HepG2 (cell line): ENCODE measurements around the gene RPEL1. TPM values are rescaled to one million over a fixed set of nuclear protein-coding genes. Genes with fewer than 3 reads are reported as not detected.
"Not testable (repeated sequence)": the region's sequence is repeated elsewhere in the genome, so short reads cannot be mapped to it uniquely, and the experiment has no call there.

Experiments used
- ATAC-seq: fragments of 200-7000 bp; cut with Tn5 transposase; 3 replicates; pipeline ENCODE4 v1.9.1; 2020; ENCODE audit warnings: mild to moderate bottlenecking, moderate library complexity
- BruUV-seq: library from RNA; stranded (reverse); fragments of 400-500 nt; replicated peaks from 2 replicates; lab custom pipeline; 2021; lab: Mats Ljungman, UMichigan
- CTCF ChIA-PET: fragments of 300-600 bp; formaldehyde crosslinking; extraction: SDS; loops from one replicate; lab custom pipeline; 2021; ENCODE audit warnings: low total read pairs, inconsistent platforms, low intra/inter-chr PET ratio; lab: Yijun Ruan, JAX
- POLR2A ChIA-PET: fragments of 350-600 bp; sonication (Branson Sonifier 250); formaldehyde crosslinking; loops from one replicate; lab custom pipeline; 2020; ENCODE audit warnings: antibody characterized with exemption, inconsistent platforms; lab: Yijun Ruan, JAX
- DNase-seq: peaks from one replicate; pipeline ENCODE4 v3.0.0-alpha.2; 2015; ENCODE audit warnings: low spot score
- FAIRE-seq: peaks from 3 replicates; lab custom pipeline; 2011; peaks lifted over from hg19 to GRCh38; lab: Jason Lieb, UNC
- H2AFZ ChIP-seq: one replicate; pipeline ENCODE4 v1.6.1; 2011; ENCODE audit warnings: low read length, inconsistent platforms
- H3K27ac ChIP-seq: fragments of 300-600 bp; 3 replicates; pipeline ENCODE4 v1.8.0; 2011; ENCODE audit warnings: mixed run types, mild to moderate bottlenecking, mixed read lengths, low read length, inconsistent platforms; ENCODE audit not compliant: insufficient read depth; ENCODE audit errors: extremely low read length
- H3K27me3 ChIP-seq, 2 experiments: fragments of 200-600 bp in 1 of 2; 2 replicates in 1 of 2; 3 replicates in 1 of 2; pipeline versions ENCODE4 v1.6.0 to v1.8.0; 2011; ENCODE audit warnings: low read length in 2 of 2, mild to moderate bottlenecking in 2 of 2, moderate library complexity in 2 of 2, inconsistent platforms in 1 of 2; ENCODE audit not compliant: insufficient read depth in 2 of 2, control insufficient read depth in 1 of 2
- H3K36me3 ChIP-seq, 2 experiments: fragments of 200-600 bp in 1 of 2; replicated peaks in 1 of 2; 2 replicates in 1 of 2; 3 replicates in 1 of 2; pipeline versions ENCODE4 v1.5.1 to v1.8.0; 2011; ENCODE audit warnings: low read length in 2 of 2, inconsistent platforms in 1 of 2; ENCODE audit not compliant: insufficient read depth in 2 of 2, control insufficient read depth in 1 of 2
- H3K4me1 ChIP-seq: 2 replicates; pipeline ENCODE4 v1.5.1; 2012; ENCODE audit warnings: low read length, inconsistent platforms; ENCODE audit not compliant: insufficient read depth
- H3K4me2 ChIP-seq: 2 replicates; pipeline ENCODE4 v1.6.0; 2011; ENCODE audit warnings: low read depth, low read length, inconsistent platforms
- H3K4me3 ChIP-seq, 3 experiments: fragments of 200-600 bp in 1 of 3; sonication (generic), shearing (Covaris generic) in 1 of 3; replicated peaks in 1 of 3; 2 replicates each; pipeline ENCODE4 v1.5.1; 2011 to 2016; ENCODE audit warnings: low read length in 3 of 3, inconsistent platforms in 2 of 3, low read depth in 2 of 3, mild to moderate bottlenecking in 2 of 3, control low read depth in 1 of 3, mixed read lengths in 1 of 3; ENCODE audit not compliant: insufficient read depth in 1 of 3
- H3K79me2 ChIP-seq: one replicate; pipeline ENCODE4 v1.6.1; 2011; ENCODE audit warnings: low read length, inconsistent platforms; ENCODE audit not compliant: insufficient read depth
- H3K9ac ChIP-seq: 2 replicates; pipeline ENCODE4 v1.6.0; 2011; ENCODE audit warnings: mild to moderate bottlenecking, low read depth, low read length, inconsistent platforms; ENCODE audit not compliant: insufficient read depth
- H3K9me3 ChIP-seq: 2 replicates; pipeline ENCODE4 v1.5.1; 2012; ENCODE audit warnings: mild to moderate bottlenecking, low read length
- H4K20me1 ChIP-seq: 2 replicates; pipeline ENCODE4 v1.6.0; 2011; ENCODE audit warnings: inconsistent platforms, mild to moderate bottlenecking, low read length, moderate library complexity; ENCODE audit not compliant: insufficient read depth
- CBX5 ChIP-seq: sonication (generic); formaldehyde crosslinking; IDR thresholded peaks from 2 replicates; pipeline ENCODE4 v1.4.0; 2020; ENCODE audit warnings: missing genetic modification reagents, borderline replicate concordance
- CEBPZ ChIP-seq: IDR thresholded peaks from 2 replicates; pipeline ENCODE4 v1.6.1; 2012; ENCODE audit warnings: low read length, improper control_type of control experiment
- MYPOP ChIP-seq: sonication (generic); formaldehyde crosslinking; IDR thresholded peaks from 2 replicates; pipeline ENCODE4 v1.8.1; 2023; ENCODE audit warnings: mild to moderate bottlenecking, moderate library complexity, missing genetic modification reagents
- POGK ChIP-seq: sonication (generic); formaldehyde crosslinking; conservative IDR thresholded peaks from 2 replicates; pipeline ENCODE4 v1.8.0; 2022; ENCODE audit warnings: mild to moderate bottlenecking, moderate library complexity, missing genetic modification reagents
- TGIF2 ChIP-seq: IDR thresholded peaks from 2 replicates; pipeline ENCODE4 v1.6.1; 2016; ENCODE audit warnings: control low read depth, missing compliant biosample characterization
- ZFAT ChIP-seq: sonication (generic); formaldehyde crosslinking; conservative IDR thresholded peaks from 2 replicates; pipeline ENCODE4 v1.8.1; 2023; ENCODE audit warnings: missing genetic modification reagents, inconsistent platforms
- WGBS: methylation state at CpG from one replicate; pipeline ENCODE4 v1.1.6; 2017; ENCODE audit warnings: low lambda C conversion rate; 5-methylcytosine and 5-hydroxymethylcytosine counted together
- in situ Hi-C: cut with HindIII; loops from 2 replicates; pipeline ENCODE4 v1.10.0; 2017; ENCODE audit warnings: low pct_unique_long_range_greater_than_20kb; ENCODE audit not compliant: extremely low pct_ligation_motif_present
- intact Hi-C: fragments of 100-400 bp; cut with micrococcal nuclease; formaldehyde crosslinking; loops from one replicate; pipeline ENCODE4 v1.10.0; 2022; ENCODE audit not compliant: unreplicated experiment
- polyA plus RNA-seq, 8 experiments: library from polyadenylated mRNA; depleted of rRNA in 3 of 8; stranded (reverse) in 7 of 8; unstranded in 1 of 8; fragments of >200 nt; fragmentation: Illumina TruSeq in 4 of 8; extraction: Trizol in 4 of 8; gene quantifications; 2 replicates each; pipeline versions ENCODE4 v1.2.1 to v1.2.3, GENCODE V29; 2011 to 2016; ENCODE audit warnings: low read depth in 4 of 8, missing spikeins in 1 of 8, mixed read lengths in 1 of 8; ENCODE audit not compliant: insufficient read depth in 1 of 8
- total RNA-seq, 5 experiments: library from RNA; depleted of rRNA; stranded (reverse); fragments of >200 nt; fragmentation: Illumina TruSeq; extraction: Trizol; gene quantifications; 2 replicates each; pipeline ENCODE4 v1.2.3, GENCODE V29; 2016; ENCODE audit warnings: low read depth in 1 of 5

Gene RPEL1
- total and polyA plus RNA-seq, 2 of the 13 experiments (the other 11 are each of a cell fraction or from before 2014, with no cell fraction given) = 0.04 to 0.07 TPM

GRCh38 chr10:103256613-103257012 is 10.9 kb downstream of the RPEL1 start (continued):
- TF ChIP-seq CBX5 (CRISPR knock-in tag) (no peak), TGIF2 (CRISPR knock-in tag) (no peak), POGK (CRISPR knock-in tag) (no peak), CEBPZ (no peak), MYPOP (CRISPR knock-in tag) (no peak)
- TF ChIP-seq, all 625 proteins: peak for 1

GRCh38 chr10:103257812-103258211 is 12.1 kb downstream of the RPEL1 start:
- CTCF ChIA-PET = no interaction called here
- H3K27me3 ChIP-seq = no peaks in the 10 kb centered on the region
- no peak for TF ChIP-seq ZFAT (CRISPR knock-in tag)
- TF ChIP-seq, all 625 proteins: peak for 0
- Histone ChIP-seq H4K20me1 (no peaks in the 10 kb centered on the region), H3K9me3 (peaks cover 10% of the 10 kb centered on the region; the same call in 1 of the 2 replicates), H3K27ac (no peak overlapping the region), H3K36me3 (no peaks in the 10 kb centered on the region), H3K4me1 (peaks cover 20% of the 10 kb centered on the region), H2AFZ (no peak overlapping the region), H3K4me2 (no peak overlapping the region), H3K79me2 (no peaks in the 10 kb centered on the region), H3K4me3 (no peak overlapping the region), H3K9ac (no peak overlapping the region)
- FAIRE-seq (no peak), DNase-seq (no peak), ATAC-seq (no peak)
- no TSS peak for BruUV-seq
- in situ Hi-C loops (no loop called here), intact Hi-C loops (no loop called here)
- POLR2A ChIA-PET = no interaction called here

GRCh38 chr10:103258928-103259327 is 13.2 kb downstream of the RPEL1 start:
- H4K20me1 ChIP-seq, H3K27ac ChIP-seq, FAIRE-seq, H3K9ac ChIP-seq, H3K27me3 ChIP-seq, H3K4me2 ChIP-seq, H3K9me3 ChIP-seq, H3K36me3 ChIP-seq, intact Hi-C loops, H3K4me3 ChIP-seq, H2AFZ ChIP-seq, ATAC-seq, H3K79me2 ChIP-seq, BruUV-seq, CTCF ChIA-PET, in situ Hi-C loops, POLR2A ChIA-PET, DNase-seq: not testable (repeated sequence)
- H3K4me1 ChIP-seq = peaks cover 20% of the 10 kb centered on the region
- 50% methylated on average over 4 of the region's 4 CpGs for WGBS
